GM12878 (cell line): ENCODE results near the gene TRIM63.

ENCODE experiments used
- CTCF ChIP-seq, 3 experiments: IDR thresholded peaks in 2 of 3; conservative IDR thresholded peaks in 1 of 3; 2 replicates each; pipeline ENCODE4 v1.5.1; 2011; ENCODE audit warnings: low read depth in 3 of 3, low read length in 3 of 3, mild to moderate bottlenecking in 3 of 3, control low read depth in 2 of 3, moderate library complexity in 2 of 3, inconsistent platforms in 1 of 3, mixed read lengths in 1 of 3; ENCODE audit not compliant: control insufficient read depth in 2 of 3, insufficient read depth in 1 of 3; ENCODE audit errors: extremely low read depth in 1 of 3
- CUX1 ChIP-seq: IDR thresholded peaks from 2 replicates; pipeline ENCODE4 v1.6.1; 2012; ENCODE audit warnings: improper control_type of control experiment, low read depth, low read length; ENCODE audit not compliant: insufficient replicate concordance
- EGR1 ChIP-seq, 2 experiments: IDR thresholded peaks; 1 replicate in 1 of 2; 2 replicates in 1 of 2; pipeline ENCODE4 v1.6.1; 2011 to 2012; ENCODE audit warnings: low read depth in 2 of 2, low read length in 2 of 2, borderline replicate concordance in 1 of 2, mild to moderate bottlenecking in 1 of 2, moderate library complexity in 1 of 2
- POLR2A ChIP-seq: IDR thresholded peaks from 2 replicates; pipeline ENCODE4 v1.6.1; 2011; ENCODE audit warnings: low read depth, mild to moderate bottlenecking, low read length
- RBBP5 ChIP-seq: fragments of 200-600 bp; sonication (generic); conservative IDR thresholded peaks from 2 replicates; pipeline ENCODE4 v1.6.1; 2016
- REST ChIP-seq: IDR thresholded peaks from 2 replicates; pipeline ENCODE4 v1.6.1; 2012; ENCODE audit warnings: mild to moderate bottlenecking, low read depth, low read length
- RFX5 ChIP-seq: IDR thresholded peaks from 2 replicates; pipeline ENCODE4 v1.6.1; 2011; ENCODE audit warnings: low read depth, low read length, improper control_type of control experiment
- SIN3A ChIP-seq: IDR thresholded peaks from 2 replicates; pipeline ENCODE4 v1.6.1; 2012; ENCODE audit warnings: low read depth, low read length, improper control_type of control experiment
- SPI1 ChIP-seq: IDR thresholded peaks from 2 replicates; pipeline ENCODE4 v1.6.1; 2011; ENCODE audit warnings: low read depth, mild to moderate bottlenecking, low read length, moderate library complexity, borderline replicate concordance; ENCODE audit not compliant: insufficient read depth
- ZNF274 ChIP-seq: IDR thresholded peaks from one replicate; pipeline ENCODE4 v1.8.0; 2011; ENCODE audit not compliant: insufficient read length, insufficient read depth

- TF ChIP-seq CUX1 (no peak), EGR1 (IDR thresholded peaks at IDR 0.05; ENCODE audit: borderline replicate concordance in 1 of 2, low read depth in 2 of 2, low read length in 2 of 2) (no peak), SPI1 (no peak), CTCF (IDR thresholded peaks at IDR 0.05 in 2 of 3, conservative IDR thresholded peaks at IDR 0.05 in 1 of 3; ENCODE audit: control insufficient read depth in 2 of 3, extremely low read depth in 1 of 3, insufficient read depth in 1 of 3, low read depth in 3 of 3, low read length in 3 of 3) (no peak), ZNF274 (no peak), RBBP5 (no peak), REST (no peak), POLR2A (no peak), SIN3A (no peak), RFX5 (no peak)
These were observed 26.0 kb downstream of the TRIM63 start for GRCh38 chr1:26041401-26041800.
